ENCODE data around the gene TOP3A. TPM values are rescaled to one million over a fixed set of nuclear protein-coding genes. Genes with fewer than 3 reads are reported as not detected.
A peak's percentile ranks its signal among the peaks of the same experiment; 100 is the strongest.

The TOP3A gene
- polyA plus RNA-seq, 1 donor (not counting 4 experiments of a cell fraction or from before 2014, with no cell fraction given): 11.6 TPM

DNA sequence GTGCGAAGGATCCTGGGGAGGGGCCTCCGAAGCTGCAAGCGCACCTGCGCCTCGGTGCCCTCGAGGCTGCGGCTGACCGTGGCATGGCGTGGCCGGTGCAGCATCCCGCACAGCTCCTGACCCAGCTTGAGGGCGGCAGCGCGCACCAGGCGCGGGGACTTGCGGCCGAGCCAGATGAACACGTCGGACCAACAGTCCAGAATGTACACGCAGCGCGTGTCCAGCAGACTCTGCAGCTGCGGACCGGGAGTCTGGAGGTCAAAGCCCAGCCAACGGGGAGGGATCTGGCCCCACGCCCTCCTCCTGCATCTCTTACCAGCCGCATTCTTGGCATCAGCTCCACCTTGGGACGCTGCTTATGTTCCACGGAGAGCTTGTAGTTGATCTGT, 67.2 kb downstream of the TOP3A start:
- Histone ChIP-seq H3K4me1 (ENCODE audit: control insufficient read depth, extremely low read depth, insufficient read depth, low read length) (peaks cover 27% of the 10 kb centered on the region), H3K9me3 (ENCODE audit: control insufficient read depth, low read depth, low read length) (no peaks in the 10 kb centered on the region), H4K20me1 (ENCODE audit: control insufficient read depth, extremely low read depth, insufficient read depth, low read length) (peaks cover 25% of the 10 kb centered on the region), H3K4me3 (ENCODE audit: control insufficient read depth in 2 of 3, extremely low read depth in 1 of 3, insufficient read depth in 2 of 3, low read depth in 1 of 3, low read length in 3 of 3) (no peak overlapping the region), H3K4me2 (ENCODE audit: control insufficient read depth, extremely low read depth, insufficient read depth, low read depth, low read length) (peak overlapping the region; percentile 85), H3K27me3 (ENCODE audit: control insufficient read depth, extremely low read depth, insufficient read depth, low read length) (no peaks in the 10 kb centered on the region), H3K79me2 (ENCODE audit: control insufficient read depth, insufficient read depth, low read length) (peaks cover 2% of the 10 kb centered on the region), H2AFZ (ENCODE audit: control insufficient read depth, low read length) (no peak overlapping the region), H3K27ac (ENCODE audit: control insufficient read depth, insufficient read depth, low read length) (no peak overlapping the region), H3K9ac (ENCODE audit: control insufficient read depth, extremely low read depth, insufficient read depth, low read length) (no peak overlapping the region), H3K9me1 (ENCODE audit: control insufficient read depth, extremely low read depth, insufficient read depth, low read length) (no peaks in the 10 kb centered on the region), H3K36me3 (ENCODE audit: control insufficient read depth in 2 of 2, extremely low read depth in 1 of 2, insufficient read depth in 2 of 2, low read length in 2 of 2) (peaks cover 62 to 67% of the 10 kb centered on the region in 2 experiments)
- FAIRE-seq (no peak), DNase-seq (ENCODE audit: low read depth, low spot score) (no peak)
- dilution Hi-C loops (cut with MboI; ENCODE audit: extremely low pct_ligation_motif_present, low sequenced_read_pairs): no loop called here
- TF ChIP-seq, protein P1, sequence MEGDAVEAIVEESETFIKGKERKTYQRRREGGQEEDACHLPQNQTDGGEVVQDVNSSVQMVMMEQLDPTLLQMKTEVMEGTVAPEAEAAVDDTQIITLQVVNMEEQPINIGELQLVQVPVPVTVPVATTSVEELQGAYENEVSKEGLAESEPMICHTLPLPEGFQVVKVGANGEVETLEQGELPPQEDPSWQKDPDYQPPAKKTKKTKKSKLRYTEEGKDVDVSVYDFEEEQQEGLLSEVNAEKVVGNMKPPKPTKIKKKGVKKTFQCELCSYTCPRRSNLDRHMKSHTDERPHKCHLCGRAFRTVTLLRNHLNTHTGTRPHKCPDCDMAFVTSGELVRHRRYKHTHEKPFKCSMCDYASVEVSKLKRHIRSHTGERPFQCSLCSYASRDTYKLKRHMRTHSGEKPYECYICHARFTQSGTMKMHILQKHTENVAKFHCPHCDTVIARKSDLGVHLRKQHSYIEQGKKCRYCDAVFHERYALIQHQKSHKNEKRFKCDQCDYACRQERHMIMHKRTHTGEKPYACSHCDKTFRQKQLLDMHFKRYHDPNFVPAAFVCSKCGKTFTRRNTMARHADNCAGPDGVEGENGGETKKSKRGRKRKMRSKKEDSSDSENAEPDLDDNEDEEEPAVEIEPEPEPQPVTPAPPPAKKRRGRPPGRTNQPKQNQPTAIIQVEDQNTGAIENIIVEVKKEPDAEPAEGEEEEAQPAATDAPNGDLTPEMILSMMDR (optimal IDR thresholded peaks at IDR 0.05 in 1 of 3, IDR thresholded peaks at IDR 0.05 in 1 of 3, conservative IDR thresholded peaks at IDR 0.05 in 1 of 3; ENCODE audit: extremely low read depth in 1 of 3, insufficient read depth in 2 of 3, low read length in 3 of 3): no peak
- no peak for TF ChIP-seq EZH2 (IDR thresholded peaks at IDR 0.05; ENCODE audit: low read length)

DNA sequence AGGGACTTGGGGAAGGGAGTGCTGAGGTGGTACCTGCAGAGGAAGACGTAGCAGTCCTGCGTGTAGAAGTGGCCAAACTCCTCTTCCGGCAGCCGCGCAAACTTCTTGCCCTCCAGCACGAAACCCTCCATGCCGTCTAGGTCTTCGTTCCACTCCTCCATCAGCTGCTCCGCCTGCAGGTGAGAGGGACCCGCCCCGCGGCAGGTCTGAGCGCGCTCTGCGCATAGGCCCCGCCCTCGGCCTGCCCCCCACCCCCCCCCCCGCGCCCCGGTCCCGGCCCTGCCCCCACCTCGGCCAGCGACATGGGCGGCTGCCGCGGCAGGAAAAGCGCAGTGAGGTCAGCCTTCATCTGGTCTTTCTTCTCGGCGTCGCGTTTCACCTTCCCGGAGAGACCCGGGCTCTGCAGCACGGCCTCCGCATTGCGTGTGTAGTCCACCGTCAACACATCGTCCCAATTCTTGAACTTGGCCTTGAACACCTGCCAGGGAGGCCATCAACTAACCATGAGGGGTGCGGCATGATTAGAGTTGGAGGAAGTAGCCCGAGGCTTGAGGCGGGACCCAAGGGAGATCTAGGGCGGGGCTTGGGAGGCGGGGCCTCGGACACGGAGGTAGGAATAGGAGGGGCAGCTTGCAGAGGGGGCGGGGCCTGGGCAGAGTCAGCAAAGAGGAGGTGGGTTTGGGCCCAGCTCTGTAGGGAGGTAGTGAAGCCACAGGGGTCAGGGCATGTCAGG, 67.7 kb downstream of the TOP3A start:
- Histone ChIP-seq H3K4me1 (ENCODE audit: control insufficient read depth, extremely low read depth, insufficient read depth, low read length) (peaks cover 27% of the 10 kb centered on the region), H3K4me3 (ENCODE audit: control insufficient read depth in 2 of 3, extremely low read depth in 1 of 3, insufficient read depth in 2 of 3, low read depth in 1 of 3, low read length in 3 of 3) (peak overlapping the region in 1 of 3 experiments; percentile 41), H4K20me1 (ENCODE audit: control insufficient read depth, extremely low read depth, insufficient read depth, low read length) (peaks cover 25% of the 10 kb centered on the region), H3K9me3 (ENCODE audit: control insufficient read depth, low read depth, low read length) (no peaks in the 10 kb centered on the region), H3K36me3 (ENCODE audit: control insufficient read depth in 2 of 2, extremely low read depth in 1 of 2, insufficient read depth in 2 of 2, low read length in 2 of 2) (peaks cover 60 to 62% of the 10 kb centered on the region in 2 experiments), H3K27ac (ENCODE audit: control insufficient read depth, insufficient read depth, low read length) (peak overlapping the region; percentile 61), H3K4me2 (ENCODE audit: control insufficient read depth, extremely low read depth, insufficient read depth, low read depth, low read length) (peak overlapping the region; percentile 85), H3K79me2 (ENCODE audit: control insufficient read depth, insufficient read depth, low read length) (peaks cover 2% of the 10 kb centered on the region), H3K9me1 (ENCODE audit: control insufficient read depth, extremely low read depth, insufficient read depth, low read length) (no peaks in the 10 kb centered on the region), H3K27me3 (ENCODE audit: control insufficient read depth, extremely low read depth, insufficient read depth, low read length) (no peaks in the 10 kb centered on the region), H3K9ac (ENCODE audit: control insufficient read depth, extremely low read depth, insufficient read depth, low read length) (peak overlapping the region; percentile 36), H2AFZ (ENCODE audit: control insufficient read depth, low read length) (no peak overlapping the region)
- TF ChIP-seq EZH2 (IDR thresholded peaks at IDR 0.05; ENCODE audit: low read length): no peak
- TF ChIP-seq, protein P1 (optimal IDR thresholded peaks at IDR 0.05 in 1 of 3, IDR thresholded peaks at IDR 0.05 in 1 of 3, conservative IDR thresholded peaks at IDR 0.05 in 1 of 3; ENCODE audit: extremely low read depth in 1 of 3, insufficient read depth in 2 of 3, low read length in 3 of 3): no peak
- DNase-seq (ENCODE audit: low read depth, low spot score) (no peak), FAIRE-seq (peak; percentile 70)
- dilution Hi-C loops (cut with MboI; ENCODE audit: extremely low pct_ligation_motif_present, low sequenced_read_pairs): no loop called here

Measured in keratinocyte (primary cell).